HepG2 (cell line): Measurements from ENCODE around the gene SAPCD1.

ENCODE experiments used
- ZSCAN20 ChIP-seq: sonication (generic); formaldehyde crosslinking; IDR thresholded peaks from 2 replicates; pipeline ENCODE4 v1.4.0; 2020; ENCODE audit warnings: missing genetic modification reagents, mild to moderate bottlenecking, borderline replicate concordance
- ZSCAN21 ChIP-seq: sonication (generic); formaldehyde crosslinking; IDR thresholded peaks from 2 replicates; pipeline ENCODE4 v1.8.0; 2022; ENCODE audit warnings: mild to moderate bottlenecking, missing genetic modification reagents, moderate library complexity, borderline replicate concordance
- TF ChIP-seq, protein P1 (sequence below): sonication (generic); formaldehyde crosslinking; IDR thresholded peaks from 2 replicates; pipeline ENCODE4 v1.4.0; 2020; ENCODE audit warnings: missing genetic modification reagents

DNA sequence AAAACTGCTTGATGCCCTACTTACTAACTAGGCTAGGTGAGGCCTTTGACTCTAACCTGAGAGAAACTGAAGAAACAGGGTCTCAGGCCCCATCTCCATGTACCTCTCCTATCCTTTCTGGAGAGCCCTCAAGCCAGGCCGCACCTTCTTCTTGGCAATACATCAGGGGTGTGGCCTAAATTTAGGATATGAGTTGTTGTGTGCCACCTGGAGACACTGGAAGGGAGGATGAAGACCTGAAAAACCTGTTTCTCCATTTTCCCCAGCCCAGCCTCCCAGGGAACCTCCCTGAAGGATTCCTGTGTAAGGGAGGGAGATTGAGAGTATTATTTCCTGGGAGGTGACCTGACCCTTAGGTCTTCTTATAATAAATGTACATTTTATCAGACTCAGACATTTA is 44.2 kb upstream of the SAPCD1 start:
- TF ChIP-seq, protein P1, sequence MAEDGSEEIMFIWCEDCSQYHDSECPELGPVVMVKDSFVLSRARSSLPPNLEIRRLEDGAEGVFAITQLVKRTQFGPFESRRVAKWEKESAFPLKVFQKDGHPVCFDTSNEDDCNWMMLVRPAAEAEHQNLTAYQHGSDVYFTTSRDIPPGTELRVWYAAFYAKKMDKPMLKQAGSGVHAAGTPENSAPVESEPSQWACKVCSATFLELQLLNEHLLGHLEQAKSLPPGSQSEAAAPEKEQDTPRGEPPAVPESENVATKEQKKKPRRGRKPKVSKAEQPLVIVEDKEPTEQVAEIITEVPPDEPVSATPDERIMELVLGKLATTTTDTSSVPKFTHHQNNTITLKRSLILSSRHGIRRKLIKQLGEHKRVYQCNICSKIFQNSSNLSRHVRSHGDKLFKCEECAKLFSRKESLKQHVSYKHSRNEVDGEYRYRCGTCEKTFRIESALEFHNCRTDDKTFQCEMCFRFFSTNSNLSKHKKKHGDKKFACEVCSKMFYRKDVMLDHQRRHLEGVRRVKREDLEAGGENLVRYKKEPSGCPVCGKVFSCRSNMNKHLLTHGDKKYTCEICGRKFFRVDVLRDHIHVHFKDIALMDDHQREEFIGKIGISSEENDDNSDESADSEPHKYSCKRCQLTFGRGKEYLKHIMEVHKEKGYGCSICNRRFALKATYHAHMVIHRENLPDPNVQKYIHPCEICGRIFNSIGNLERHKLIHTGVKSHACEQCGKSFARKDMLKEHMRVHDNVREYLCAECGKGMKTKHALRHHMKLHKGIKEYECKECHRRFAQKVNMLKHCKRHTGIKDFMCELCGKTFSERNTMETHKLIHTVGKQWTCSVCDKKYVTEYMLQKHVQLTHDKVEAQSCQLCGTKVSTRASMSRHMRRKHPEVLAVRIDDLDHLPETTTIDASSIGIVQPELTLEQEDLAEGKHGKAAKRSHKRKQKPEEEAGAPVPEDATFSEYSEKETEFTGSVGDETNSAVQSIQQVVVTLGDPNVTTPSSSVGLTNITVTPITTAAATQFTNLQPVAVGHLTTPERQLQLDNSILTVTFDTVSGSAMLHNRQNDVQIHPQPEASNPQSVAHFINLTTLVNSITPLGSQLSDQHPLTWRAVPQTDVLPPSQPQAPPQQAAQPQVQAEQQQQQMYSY, result no peak
- TF ChIP-seq ZSCAN21 (no peak), ZSCAN20 (no peak)
